HEK293 (cell line): ENCODE measurements around the gene BRCA1.

Experiments used
- GLIS1 ChIP-seq: fragments of 450-650 bp; formaldehyde crosslinking; IDR thresholded peaks from 2 replicates; pipeline ENCODE4 v1.5.1; 2016; ENCODE audit warnings: missing biosample characterization, missing genetic modification characterization
- REPIN1 ChIP-seq: fragments of 450-650 bp; formaldehyde crosslinking; IDR thresholded peaks from 2 replicates; pipeline ENCODE4 v1.5.1; 2017; ENCODE audit warnings: missing biosample characterization, missing genetic modification characterization, low read depth
- SP3 ChIP-seq: fragments of 450-650 bp; formaldehyde crosslinking; IDR thresholded peaks from 2 replicates; pipeline ENCODE4 v1.5.1; 2016; ENCODE audit warnings: missing biosample characterization, missing genetic modification characterization
- TCF7L2 ChIP-seq: IDR thresholded peaks from 2 replicates; pipeline ENCODE4 v1.6.1; 2011; ENCODE audit warnings: low read depth, mild to moderate bottlenecking, inconsistent platforms, low read length, moderate library complexity, borderline replicate concordance
- TRIM28 ChIP-seq: IDR thresholded peaks from 2 replicates; pipeline ENCODE4 v1.6.1; 2011; ENCODE audit warnings: low read length, control low read depth, borderline replicate concordance
- YY2 ChIP-seq: fragments of 450-650 bp; formaldehyde crosslinking; IDR thresholded peaks from 2 replicates; pipeline ENCODE4 v1.5.1; 2016; ENCODE audit warnings: missing biosample characterization, missing genetic modification characterization
- ZBTB21 ChIP-seq: fragments of 450-650 bp; formaldehyde crosslinking; IDR thresholded peaks from 2 replicates; pipeline ENCODE4 v1.5.1; 2017; ENCODE audit warnings: missing biosample characterization, missing genetic modification characterization
- ZFHX2 ChIP-seq: fragments of 450-650 bp; formaldehyde crosslinking; conservative IDR thresholded peaks from 2 replicates; pipeline ENCODE4 v1.5.1; 2016; ENCODE audit warnings: missing biosample characterization, missing genetic modification characterization
- ZIC2 ChIP-seq: fragments of 450-650 bp; formaldehyde crosslinking; IDR thresholded peaks from 2 replicates; pipeline ENCODE4 v1.5.1; 2016; ENCODE audit warnings: missing biosample characterization, missing genetic modification characterization
- ZNF112 ChIP-seq: fragments of 450-650 bp; formaldehyde crosslinking; IDR thresholded peaks from 2 replicates; pipeline ENCODE4 v1.5.0; 2017; ENCODE audit warnings: missing biosample characterization, missing genetic modification characterization
- ZNF16 ChIP-seq: fragments of 450-650 bp; formaldehyde crosslinking; IDR thresholded peaks from 2 replicates; pipeline ENCODE4 v1.5.1; 2016; ENCODE audit warnings: low read depth, missing biosample characterization, missing genetic modification characterization
- ZNF174 ChIP-seq: fragments of 450-650 bp; formaldehyde crosslinking; IDR thresholded peaks from 2 replicates; pipeline ENCODE4 v1.5.0; 2017; ENCODE audit warnings: missing biosample characterization, mild to moderate bottlenecking, missing genetic modification characterization
- ZNF221 ChIP-seq: fragments of 450-650 bp; formaldehyde crosslinking; IDR thresholded peaks from 2 replicates; pipeline ENCODE4 v1.5.1; 2017; ENCODE audit warnings: missing biosample characterization, missing genetic modification characterization, borderline replicate concordance
- ZNF394 ChIP-seq: fragments of 450-650 bp; formaldehyde crosslinking; IDR thresholded peaks from 2 replicates; pipeline ENCODE4 v1.5.1; 2016; ENCODE audit warnings: missing biosample characterization, missing genetic modification characterization, mild to moderate bottlenecking, moderate library complexity, borderline replicate concordance
- ZNF501 ChIP-seq: fragments of 450-650 bp; formaldehyde crosslinking; IDR thresholded peaks from 2 replicates; pipeline ENCODE4 v1.5.1; 2016; ENCODE audit warnings: missing biosample characterization, missing genetic modification characterization
- ZNF529 ChIP-seq: fragments of 450-650 bp; formaldehyde crosslinking; IDR thresholded peaks from 2 replicates; pipeline ENCODE4 v1.5.1; 2017; ENCODE audit warnings: missing genetic modification characterization, missing biosample characterization; ENCODE audit not compliant: insufficient replicate concordance
- ZNF596 ChIP-seq: fragments of 450-650 bp; IDR thresholded peaks from 2 replicates; pipeline ENCODE4 v1.5.0; 2018; ENCODE audit warnings: missing biosample characterization, mild to moderate bottlenecking, missing genetic modification characterization, moderate library complexity
- ZNF600 ChIP-seq: fragments of 450-650 bp; formaldehyde crosslinking; IDR thresholded peaks from 2 replicates; pipeline ENCODE4 v1.5.1; 2016; ENCODE audit warnings: missing biosample characterization, missing genetic modification characterization
- ZNF670 ChIP-seq: fragments of 450-650 bp; formaldehyde crosslinking; IDR thresholded peaks from 2 replicates; pipeline ENCODE4 v1.5.1; 2016; ENCODE audit warnings: missing biosample characterization, missing genetic modification characterization, low read depth
- ZNF76 ChIP-seq: fragments of 450-650 bp; formaldehyde crosslinking; IDR thresholded peaks from 2 replicates; pipeline ENCODE4; 2016; ENCODE audit warnings: low read depth, missing biosample characterization, missing genetic modification characterization, borderline replicate concordance
- ZNF768 ChIP-seq: fragments of 450-650 bp; formaldehyde crosslinking; IDR thresholded peaks from 2 replicates; pipeline ENCODE4 v1.5.1; 2018; ENCODE audit warnings: missing biosample characterization, mild to moderate bottlenecking, missing genetic modification characterization
- ZNF837 ChIP-seq: fragments of 450-650 bp; formaldehyde crosslinking; IDR thresholded peaks from 2 replicates; pipeline ENCODE4 v1.5.1; 2016; ENCODE audit warnings: missing biosample characterization, missing genetic modification characterization
- TF ChIP-seq, protein P1 (sequence below): fragments of 450-650 bp; formaldehyde crosslinking; IDR thresholded peaks from 2 replicates; pipeline ENCODE4 v1.5.1; 2016; ENCODE audit warnings: missing biosample characterization, missing genetic modification characterization, borderline replicate concordance
- TF ChIP-seq, protein P2 (sequence below): fragments of 450-650 bp; formaldehyde crosslinking; IDR thresholded peaks from 2 replicates; pipeline ENCODE4 v1.5.1; 2016; ENCODE audit warnings: missing biosample characterization, missing genetic modification characterization
- TF ChIP-seq, protein P3 (sequence below): fragments of 450-650 bp; formaldehyde crosslinking; IDR thresholded peaks from 2 replicates; pipeline ENCODE4 v1.5.1; 2016; ENCODE audit warnings: missing biosample characterization, missing genetic modification characterization
- TF ChIP-seq, protein P4 (sequence below): fragments of 450-650 bp; formaldehyde crosslinking; IDR thresholded peaks from 2 replicates; pipeline ENCODE4 v1.5.1; 2016; ENCODE audit warnings: missing biosample characterization, missing genetic modification characterization, borderline replicate concordance
- TF ChIP-seq, protein P5 (sequence below): fragments of 450-650 bp; formaldehyde crosslinking; optimal IDR thresholded peaks from 2 replicates; pipeline ENCODE3; 2016; ENCODE audit warnings: missing biosample characterization, mild to moderate bottlenecking, missing genetic modification characterization
- TF ChIP-seq, protein P6 (sequence below): fragments of 450-650 bp; formaldehyde crosslinking; IDR thresholded peaks from 2 replicates; pipeline ENCODE4 v1.5.1; 2017; ENCODE audit warnings: missing biosample characterization, missing genetic modification characterization

The BRCA1 gene

DNA sequence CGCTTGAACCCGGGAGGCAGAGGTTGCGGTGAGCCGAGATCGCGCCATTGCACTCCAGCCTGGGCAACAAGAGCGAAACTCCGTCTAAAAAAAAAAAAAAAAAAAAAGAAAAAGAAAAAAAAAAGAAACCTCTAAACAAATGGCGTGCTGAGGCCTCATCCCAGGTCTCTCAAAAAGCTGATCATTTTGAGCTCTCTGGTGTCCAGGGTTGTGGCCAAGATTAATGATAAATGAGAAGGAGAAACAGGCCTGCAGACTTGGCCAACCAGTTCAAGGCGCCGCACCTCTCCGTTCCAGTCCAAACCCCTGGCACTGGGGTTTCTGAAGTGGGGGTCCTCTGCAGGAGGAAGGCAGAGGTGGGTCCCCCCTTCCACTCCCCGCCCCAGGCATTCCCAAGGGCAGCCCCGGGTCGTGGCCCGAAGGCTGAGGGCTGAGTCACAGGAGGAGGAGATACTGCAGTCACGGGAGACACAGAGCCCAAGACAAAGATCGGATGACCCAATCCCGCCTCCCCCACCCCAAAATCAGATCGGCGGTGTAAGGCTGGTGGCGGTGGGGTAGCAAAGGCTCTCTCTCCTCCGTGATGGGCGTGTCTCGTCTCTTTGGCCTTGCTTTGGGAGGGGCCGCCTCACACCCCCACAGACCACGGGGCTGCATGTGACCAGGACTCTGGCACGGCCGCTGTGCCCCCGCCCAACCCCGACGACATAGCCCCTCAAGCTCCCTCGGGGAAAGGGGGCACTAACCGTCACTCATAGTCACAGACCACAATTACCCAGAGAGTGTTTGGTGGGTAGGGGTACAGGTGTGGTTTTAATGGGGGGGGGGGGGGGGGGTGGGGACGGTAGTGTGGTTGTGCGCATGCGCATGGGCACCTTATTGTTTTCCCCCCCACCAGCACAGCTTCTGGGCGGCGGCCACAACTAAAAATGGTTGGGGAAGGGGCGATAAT, 104.1 kb downstream of the BRCA1 start (continued):
- TF ChIP-seq, protein P1, sequence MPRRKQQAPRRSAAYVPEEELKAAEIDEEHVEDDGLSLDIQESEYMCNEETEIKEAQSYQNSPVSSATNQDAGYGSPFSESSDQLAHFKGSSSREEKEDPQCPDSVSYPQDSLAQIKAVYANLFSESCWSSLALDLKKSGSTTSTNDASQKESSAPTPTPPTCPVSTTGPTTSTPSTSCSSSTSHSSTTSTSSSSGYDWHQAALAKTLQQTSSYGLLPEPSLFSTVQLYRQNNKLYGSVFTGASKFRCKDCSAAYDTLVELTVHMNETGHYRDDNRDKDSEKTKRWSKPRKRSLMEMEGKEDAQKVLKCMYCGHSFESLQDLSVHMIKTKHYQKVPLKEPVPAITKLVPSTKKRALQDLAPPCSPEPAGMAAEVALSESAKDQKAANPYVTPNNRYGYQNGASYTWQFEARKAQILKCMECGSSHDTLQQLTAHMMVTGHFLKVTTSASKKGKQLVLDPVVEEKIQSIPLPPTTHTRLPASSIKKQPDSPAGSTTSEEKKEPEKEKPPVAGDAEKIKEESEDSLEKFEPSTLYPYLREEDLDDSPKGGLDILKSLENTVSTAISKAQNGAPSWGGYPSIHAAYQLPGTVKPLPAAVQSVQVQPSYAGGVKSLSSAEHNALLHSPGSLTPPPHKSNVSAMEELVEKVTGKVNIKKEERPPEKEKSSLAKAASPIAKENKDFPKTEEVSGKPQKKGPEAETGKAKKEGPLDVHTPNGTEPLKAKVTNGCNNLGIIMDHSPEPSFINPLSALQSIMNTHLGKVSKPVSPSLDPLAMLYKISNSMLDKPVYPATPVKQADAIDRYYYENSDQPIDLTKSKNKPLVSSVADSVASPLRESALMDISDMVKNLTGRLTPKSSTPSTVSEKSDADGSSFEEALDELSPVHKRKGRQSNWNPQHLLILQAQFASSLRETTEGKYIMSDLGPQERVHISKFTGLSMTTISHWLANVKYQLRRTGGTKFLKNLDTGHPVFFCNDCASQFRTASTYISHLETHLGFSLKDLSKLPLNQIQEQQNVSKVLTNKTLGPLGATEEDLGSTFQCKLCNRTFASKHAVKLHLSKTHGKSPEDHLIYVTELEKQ (tag by site-specific recombination) = peak; percentile 21; the same call in 1 of the 2 replicates
- no peak for TF ChIP-seq ZNF768 (tag by site-specific recombination)
- TF ChIP-seq, protein P2, sequence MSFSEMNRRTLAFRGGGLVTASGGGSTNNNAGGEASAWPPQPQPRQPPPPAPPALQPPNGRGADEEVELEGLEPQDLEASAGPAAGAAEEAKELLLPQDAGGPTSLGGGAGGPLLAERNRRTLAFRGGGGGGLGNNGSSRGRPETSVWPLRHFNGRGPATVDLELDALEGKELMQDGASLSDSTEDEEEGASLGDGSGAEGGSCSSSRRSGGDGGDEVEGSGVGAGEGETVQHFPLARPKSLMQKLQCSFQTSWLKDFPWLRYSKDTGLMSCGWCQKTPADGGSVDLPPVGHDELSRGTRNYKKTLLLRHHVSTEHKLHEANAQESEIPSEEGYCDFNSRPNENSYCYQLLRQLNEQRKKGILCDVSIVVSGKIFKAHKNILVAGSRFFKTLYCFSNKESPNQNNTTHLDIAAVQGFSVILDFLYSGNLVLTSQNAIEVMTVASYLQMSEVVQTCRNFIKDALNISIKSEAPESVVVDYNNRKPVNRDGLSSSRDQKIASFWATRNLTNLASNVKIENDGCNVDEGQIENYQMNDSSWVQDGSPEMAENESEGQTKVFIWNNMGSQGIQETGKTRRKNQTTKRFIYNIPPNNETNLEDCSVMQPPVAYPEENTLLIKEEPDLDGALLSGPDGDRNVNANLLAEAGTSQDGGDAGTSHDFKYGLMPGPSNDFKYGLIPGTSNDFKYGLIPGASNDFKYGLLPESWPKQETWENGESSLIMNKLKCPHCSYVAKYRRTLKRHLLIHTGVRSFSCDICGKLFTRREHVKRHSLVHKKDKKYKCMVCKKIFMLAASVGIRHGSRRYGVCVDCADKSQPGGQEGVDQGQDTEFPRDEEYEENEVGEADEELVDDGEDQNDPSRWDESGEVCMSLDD (tag by site-specific recombination) = peak; percentile 84
- TF ChIP-seq YY2 (tag by site-specific recombination) = no peak
- TF ChIP-seq ZNF837 = no peak
- TF ChIP-seq, protein P3, sequence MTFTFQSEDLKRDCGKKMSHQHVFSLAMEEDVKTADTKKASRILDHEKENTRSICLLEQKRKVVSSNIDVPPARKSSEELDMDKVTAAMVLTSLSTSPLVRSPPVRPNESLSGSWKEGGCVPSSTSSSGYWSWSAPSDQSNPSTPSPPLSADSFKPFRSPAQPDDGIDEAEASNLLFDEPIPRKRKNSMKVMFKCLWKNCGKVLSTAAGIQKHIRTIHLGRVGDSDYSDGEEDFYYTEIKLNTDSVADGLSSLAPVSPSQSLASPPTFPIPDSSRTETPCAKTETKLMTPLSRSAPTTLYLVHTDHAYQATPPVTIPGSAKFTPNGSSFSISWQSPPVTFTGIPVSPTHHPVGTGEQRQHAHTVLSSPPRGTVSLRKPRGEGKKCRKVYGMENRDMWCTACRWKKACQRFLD (tag by site-specific recombination) = no peak
- no peak for TF ChIP-seq REPIN1 (tag by site-specific recombination)
- no peak for TF ChIP-seq ZIC2 (tag by site-specific recombination)
- TF ChIP-seq SP3 = peak; percentile 62
- no peak for TF ChIP-seq ZNF600 (tag by site-specific recombination)
- no peak for TF ChIP-seq ZNF596 (tag by site-specific recombination)
- TF ChIP-seq, protein P4, sequence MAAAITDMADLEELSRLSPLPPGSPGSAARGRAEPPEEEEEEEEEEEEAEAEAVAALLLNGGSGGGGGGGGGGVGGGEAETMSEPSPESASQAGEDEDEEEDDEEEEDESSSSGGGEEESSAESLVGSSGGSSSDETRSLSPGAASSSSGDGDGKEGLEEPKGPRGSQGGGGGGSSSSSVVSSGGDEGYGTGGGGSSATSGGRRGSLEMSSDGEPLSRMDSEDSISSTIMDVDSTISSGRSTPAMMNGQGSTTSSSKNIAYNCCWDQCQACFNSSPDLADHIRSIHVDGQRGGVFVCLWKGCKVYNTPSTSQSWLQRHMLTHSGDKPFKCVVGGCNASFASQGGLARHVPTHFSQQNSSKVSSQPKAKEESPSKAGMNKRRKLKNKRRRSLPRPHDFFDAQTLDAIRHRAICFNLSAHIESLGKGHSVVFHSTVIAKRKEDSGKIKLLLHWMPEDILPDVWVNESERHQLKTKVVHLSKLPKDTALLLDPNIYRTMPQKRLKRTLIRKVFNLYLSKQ (tag by site-specific recombination) = no peak
- no peak for TF ChIP-seq ZNF112 (tag by site-specific recombination)
- TF ChIP-seq, protein P5, sequence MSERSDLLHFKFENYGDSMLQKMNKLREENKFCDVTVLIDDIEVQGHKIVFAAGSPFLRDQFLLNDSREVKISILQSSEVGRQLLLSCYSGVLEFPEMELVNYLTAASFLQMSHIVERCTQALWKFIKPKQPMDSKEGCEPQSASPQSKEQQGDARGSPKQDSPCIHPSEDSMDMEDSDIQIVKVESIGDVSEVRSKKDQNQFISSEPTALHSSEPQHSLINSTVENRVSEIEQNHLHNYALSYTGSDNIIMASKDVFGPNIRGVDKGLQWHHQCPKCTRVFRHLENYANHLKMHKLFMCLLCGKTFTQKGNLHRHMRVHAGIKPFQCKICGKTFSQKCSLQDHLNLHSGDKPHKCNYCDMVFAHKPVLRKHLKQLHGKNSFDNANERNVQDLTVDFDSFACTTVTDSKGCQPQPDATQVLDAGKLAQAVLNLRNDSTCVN = no peak
- TF ChIP-seq ZNF174 = no peak
- TF ChIP-seq ZFHX2 (tag by site-specific recombination) = no peak
- no peak; the same call in 1 of the 2 replicates for TF ChIP-seq ZBTB21 (tag by site-specific recombination)
- no peak for TF ChIP-seq ZNF529 (tag by site-specific recombination)
- TF ChIP-seq ZNF16 (tag by site-specific recombination) = no peak
- TF ChIP-seq ZNF221 = no peak
- TF ChIP-seq ZNF76 (tag by site-specific recombination) = no peak
- peak; percentile 26; the same call in 1 of the 2 replicates for TF ChIP-seq ZNF394 (tag by site-specific recombination)
- no peak; the same call in 1 of the 2 replicates for TF ChIP-seq GLIS1
- TF ChIP-seq TRIM28 = no peak
- TF ChIP-seq ZNF670 (tag by site-specific recombination) = no peak
- no peak for TF ChIP-seq TCF7L2
- TF ChIP-seq, protein P6, sequence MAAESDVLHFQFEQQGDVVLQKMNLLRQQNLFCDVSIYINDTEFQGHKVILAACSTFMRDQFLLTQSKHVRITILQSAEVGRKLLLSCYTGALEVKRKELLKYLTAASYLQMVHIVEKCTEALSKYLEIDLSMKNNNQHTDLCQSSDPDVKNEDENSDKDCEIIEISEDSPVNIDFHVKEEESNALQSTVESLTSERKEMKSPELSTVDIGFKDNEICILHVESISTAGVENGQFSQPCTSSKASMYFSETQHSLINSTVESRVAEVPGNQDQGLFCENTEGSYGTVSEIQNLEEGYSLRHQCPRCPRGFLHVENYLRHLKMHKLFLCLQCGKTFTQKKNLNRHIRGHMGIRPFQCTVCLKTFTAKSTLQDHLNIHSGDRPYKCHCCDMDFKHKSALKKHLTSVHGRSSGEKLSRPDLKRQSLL (tag by site-specific recombination) = no peak
- no peak for TF ChIP-seq ZNF501 (tag by site-specific recombination)
